ENCODE measurements around the gene MBNL1. TPM values are rescaled to one million over a fixed set of nuclear protein-coding genes. Genes with fewer than 3 reads are reported as not detected.
"Not testable (repeated sequence)": the region's sequence is repeated elsewhere in the genome, so short reads cannot be mapped to it uniquely, and the experiment has no call there.

Gene MBNL1
- total RNA-seq, 4 donors from 2014 or later: 346 to 530 (median 397) TPM

DNA sequence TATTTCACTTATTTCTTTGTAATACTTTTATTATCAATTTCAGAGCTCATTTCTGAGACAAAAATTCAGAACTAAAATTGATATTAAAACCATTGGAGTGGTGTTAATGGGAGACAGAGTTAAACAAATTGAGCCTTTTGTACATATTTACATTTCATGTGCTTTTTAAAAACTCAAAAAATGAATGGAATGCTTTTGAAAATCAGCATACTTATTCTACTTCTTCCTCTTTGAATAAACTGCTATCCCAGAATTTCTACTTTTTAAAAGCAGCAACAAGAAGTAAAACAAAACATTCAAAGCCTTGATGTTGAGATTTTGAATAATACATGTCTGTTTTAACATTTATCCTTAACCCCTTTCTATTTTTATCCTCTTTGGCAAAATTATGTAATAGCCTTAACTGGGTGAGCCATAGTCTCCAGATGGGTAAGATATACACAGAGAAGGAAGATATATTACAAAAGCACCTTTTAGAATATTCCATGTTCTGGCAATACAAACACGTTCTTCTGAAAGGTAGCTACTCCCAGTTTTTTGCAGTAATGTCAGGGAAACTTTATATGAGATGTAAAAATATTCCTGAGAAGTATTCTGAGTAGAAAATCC is 123.6 kb downstream of the MBNL1 start:
- no peak for DNase-seq (ENCODE audit: low spot score)
- TF ChIP-seq, protein P1, sequence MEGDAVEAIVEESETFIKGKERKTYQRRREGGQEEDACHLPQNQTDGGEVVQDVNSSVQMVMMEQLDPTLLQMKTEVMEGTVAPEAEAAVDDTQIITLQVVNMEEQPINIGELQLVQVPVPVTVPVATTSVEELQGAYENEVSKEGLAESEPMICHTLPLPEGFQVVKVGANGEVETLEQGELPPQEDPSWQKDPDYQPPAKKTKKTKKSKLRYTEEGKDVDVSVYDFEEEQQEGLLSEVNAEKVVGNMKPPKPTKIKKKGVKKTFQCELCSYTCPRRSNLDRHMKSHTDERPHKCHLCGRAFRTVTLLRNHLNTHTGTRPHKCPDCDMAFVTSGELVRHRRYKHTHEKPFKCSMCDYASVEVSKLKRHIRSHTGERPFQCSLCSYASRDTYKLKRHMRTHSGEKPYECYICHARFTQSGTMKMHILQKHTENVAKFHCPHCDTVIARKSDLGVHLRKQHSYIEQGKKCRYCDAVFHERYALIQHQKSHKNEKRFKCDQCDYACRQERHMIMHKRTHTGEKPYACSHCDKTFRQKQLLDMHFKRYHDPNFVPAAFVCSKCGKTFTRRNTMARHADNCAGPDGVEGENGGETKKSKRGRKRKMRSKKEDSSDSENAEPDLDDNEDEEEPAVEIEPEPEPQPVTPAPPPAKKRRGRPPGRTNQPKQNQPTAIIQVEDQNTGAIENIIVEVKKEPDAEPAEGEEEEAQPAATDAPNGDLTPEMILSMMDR (IDR thresholded peaks at IDR 0.05): no peak
- no peak for ATAC-seq (ENCODE audit: low FRiP score)

DNA sequence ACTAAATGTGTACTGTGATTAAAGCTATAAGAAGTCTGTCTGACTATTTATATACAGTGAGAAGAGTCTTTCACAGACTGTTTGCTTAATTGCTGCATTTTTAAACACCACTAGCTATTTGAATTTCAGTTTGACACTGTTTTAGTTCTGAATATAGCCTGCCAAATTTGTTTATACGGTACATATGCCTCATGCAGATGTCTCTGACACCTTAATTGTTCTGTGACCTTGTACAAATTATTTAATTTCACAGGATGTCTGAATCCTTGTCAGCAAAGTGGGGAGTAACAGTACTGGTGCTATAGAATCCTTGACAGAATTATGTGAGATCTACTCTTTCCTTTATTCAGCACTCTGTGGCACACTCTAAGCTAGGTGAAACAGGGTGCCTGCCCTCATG is 125.5 kb downstream of the MBNL1 start:
- DNase-seq (ENCODE audit: low spot score): no peak
- no peak for ATAC-seq (ENCODE audit: low FRiP score)
- TF ChIP-seq, protein P1 (IDR thresholded peaks at IDR 0.05): no peak

DNA sequence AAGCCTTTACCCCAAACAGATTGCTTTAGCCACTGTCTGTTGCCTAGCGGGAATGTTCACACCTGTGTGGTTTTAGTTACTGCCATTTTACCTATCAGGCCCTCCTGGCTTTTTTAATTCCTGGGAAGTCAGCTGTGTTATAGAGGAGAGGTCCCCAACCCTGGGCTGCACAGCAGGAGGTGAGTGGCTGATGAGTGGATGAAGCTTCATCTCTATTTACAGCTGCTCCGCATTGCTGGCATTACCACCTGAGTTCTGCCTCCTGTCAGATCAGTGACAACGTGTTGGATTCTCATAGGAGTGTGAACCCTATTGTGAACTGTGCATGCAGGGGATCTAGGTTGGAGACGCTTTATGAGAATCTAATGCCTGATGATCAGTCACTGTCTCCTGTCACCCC is 127.0 kb downstream of the MBNL1 start:
- DNase-seq (ENCODE audit: low spot score) (no peak), ATAC-seq (ENCODE audit: low FRiP score) (no peak)
- TF ChIP-seq, protein P1 (IDR thresholded peaks at IDR 0.05): no peak

DNA sequence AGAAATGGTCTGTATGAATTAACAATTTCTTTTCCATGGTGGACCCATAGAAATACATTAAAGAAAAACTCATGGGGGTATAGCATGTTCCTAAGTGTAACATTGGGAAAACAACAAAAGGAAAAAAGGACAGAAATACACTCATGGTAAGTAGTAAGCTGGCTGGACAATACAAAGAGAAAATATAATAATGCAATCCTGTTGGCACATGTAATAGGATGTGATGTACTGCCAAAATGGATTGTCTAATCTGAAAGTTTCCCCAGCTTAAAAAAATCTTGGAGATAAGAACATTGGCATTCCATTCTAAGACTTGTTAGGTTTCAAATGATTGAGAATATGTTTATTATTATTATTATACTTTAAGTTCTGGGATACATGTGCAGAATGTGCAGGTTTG is 128.1 kb downstream of the MBNL1 start:
- ATAC-seq (ENCODE audit: low FRiP score) (peak; percentile 55), DNase-seq (ENCODE audit: low spot score) (no peak)
- TF ChIP-seq, protein P1 (IDR thresholded peaks at IDR 0.05): no peak

DNA sequence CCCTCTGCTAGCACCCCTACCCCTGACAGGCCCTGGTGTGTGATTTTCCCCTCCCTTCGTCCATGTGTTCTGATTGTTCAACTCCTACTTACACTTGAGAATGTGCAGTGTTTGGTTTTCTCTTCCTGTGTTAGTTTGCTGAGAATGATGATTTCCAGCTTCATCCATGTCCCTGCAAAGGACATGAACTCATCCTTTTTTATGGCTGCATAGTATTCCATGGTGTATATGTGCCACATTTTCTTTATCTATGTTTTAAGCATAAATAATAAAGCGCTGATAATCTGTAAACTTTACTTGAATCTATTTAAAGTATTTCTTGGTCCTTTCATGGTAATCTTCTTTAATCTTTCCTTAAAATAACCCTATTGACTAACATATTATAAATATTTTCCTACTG is 128.6 kb downstream of the MBNL1 start:
- ATAC-seq (ENCODE audit: low FRiP score); DNase-seq (ENCODE audit: low spot score): not testable (repeated sequence)

DNA sequence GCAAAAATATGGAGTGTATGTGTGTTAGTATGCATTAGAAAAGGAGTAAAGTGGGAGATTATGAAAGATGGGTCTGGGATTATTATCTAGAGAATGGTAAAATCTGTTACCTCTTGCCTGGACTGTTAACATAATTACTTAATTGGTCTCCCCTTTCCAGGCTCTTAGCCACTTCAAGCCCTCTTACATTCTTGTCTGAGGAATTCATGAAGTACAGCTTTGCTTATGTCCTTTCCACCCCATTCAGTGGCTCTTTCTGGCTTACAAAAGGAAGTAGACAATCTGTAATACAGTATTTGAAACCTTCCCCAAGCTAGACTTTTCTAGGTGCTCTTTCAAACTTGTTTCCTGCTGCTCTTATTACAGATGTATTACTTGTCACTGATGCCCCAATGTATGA is 129.8 kb downstream of the MBNL1 start:
- no peak for ATAC-seq (ENCODE audit: low FRiP score)
- TF ChIP-seq, protein P1 (IDR thresholded peaks at IDR 0.05): no peak
- no peak for DNase-seq (ENCODE audit: low spot score)

DNA sequence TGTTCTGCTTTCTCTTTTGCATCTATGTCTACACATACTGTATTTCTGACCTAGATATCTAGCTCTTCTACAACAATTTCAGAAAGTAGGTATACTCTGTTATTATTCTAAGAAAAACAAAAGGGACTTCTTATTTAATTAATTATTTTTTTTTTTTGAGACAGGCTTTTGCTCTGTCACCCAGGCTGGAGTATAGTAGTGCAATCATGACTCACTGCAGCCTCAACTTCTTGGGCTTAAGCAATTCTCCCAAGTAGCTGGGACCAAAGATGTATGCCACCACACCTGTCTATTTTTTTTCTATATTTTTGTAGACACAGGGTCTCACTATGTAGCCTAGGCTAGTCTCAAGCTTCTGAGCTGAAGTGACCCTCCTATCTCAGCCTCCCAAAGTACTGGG is 130.6 kb downstream of the MBNL1 start:
- TF ChIP-seq, protein P1 (IDR thresholded peaks at IDR 0.05): no peak
- no peak for DNase-seq (ENCODE audit: low spot score)
- ATAC-seq (ENCODE audit: low FRiP score): peak; percentile 49
